ENCODE measurements around the gene R3HDM2. TPM values are rescaled to one million over a fixed set of nuclear protein-coding genes. Genes with fewer than 3 reads are reported as not detected.

Gene R3HDM2
- total and polyA plus RNA-seq, 7 experiments from 2014 or later = 13.7 to 145 (median 111) TPM

DNA sequence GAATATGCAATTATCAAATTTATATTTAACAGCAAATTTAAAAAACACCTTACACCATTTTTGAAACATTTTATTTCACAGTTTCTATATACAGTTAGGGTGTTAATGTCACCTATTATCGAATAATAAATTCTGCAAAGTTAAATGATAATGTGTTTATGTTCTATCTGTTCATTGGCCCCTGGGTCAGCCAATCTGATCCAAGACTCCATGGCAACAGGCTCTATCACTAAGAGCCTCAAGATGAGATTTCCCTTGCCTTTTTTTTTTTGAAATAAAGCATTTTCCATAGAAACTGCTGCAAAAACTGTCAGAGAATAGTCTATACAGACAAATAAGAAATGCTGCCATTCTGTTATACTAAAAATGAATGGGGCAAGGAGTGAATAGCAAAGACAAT, 96.6 kb downstream of the R3HDM2 start:
- no peak overlapping the region for H3K4me3 ChIP-seq (ENCODE audit: low read length)
- H3K27ac ChIP-seq (ENCODE audit: low read depth, low read length) = no peak overlapping the region
- ChIA-PET POLR2A (no interaction called here), CTCF (no interaction called here)
- DNase-seq (no peak), ATAC-seq (no peak)
- peaks cover 0 to 5% (median 0%) of the 10 kb centered on the region in 3 experiments for H3K36me3 ChIP-seq (ENCODE audit: control insufficient read depth in 2 of 3, insufficient read depth in 3 of 3, low read length in 3 of 3)
- Mint-ChIP-seq H3K27me3 (no peaks in the 10 kb centered on the region), H3K9me3 (peaks cover 0 to 5% (median 0%) of the 10 kb centered on the region in 11 donors), H3K4me1 (peaks cover 0 to 9% (median 4%) of the 10 kb centered on the region in 7 donors), H3K27ac (no peak overlapping the region), H3K36me3 (peaks cover 8 to 45% (median 29%) of the 10 kb centered on the region in 5 donors), H3K4me3 (no peak overlapping the region)
- intact Hi-C loops (cut with micrococcal nuclease) = no loop called here
- H3K4me1 ChIP-seq (ENCODE audit: control insufficient read depth in 2 of 2, insufficient read depth in 2 of 2, low read length in 2 of 2) = no peaks in the 10 kb centered on the region
- H3K9me3 ChIP-seq (ENCODE audit: control insufficient read depth in 2 of 3, low read length in 3 of 3) = no peaks in the 10 kb centered on the region
- H3K27me3 ChIP-seq (ENCODE audit: control insufficient read depth in 2 of 2, insufficient read depth in 2 of 2, low read length in 2 of 2) = no peaks in the 10 kb centered on the region

DNA sequence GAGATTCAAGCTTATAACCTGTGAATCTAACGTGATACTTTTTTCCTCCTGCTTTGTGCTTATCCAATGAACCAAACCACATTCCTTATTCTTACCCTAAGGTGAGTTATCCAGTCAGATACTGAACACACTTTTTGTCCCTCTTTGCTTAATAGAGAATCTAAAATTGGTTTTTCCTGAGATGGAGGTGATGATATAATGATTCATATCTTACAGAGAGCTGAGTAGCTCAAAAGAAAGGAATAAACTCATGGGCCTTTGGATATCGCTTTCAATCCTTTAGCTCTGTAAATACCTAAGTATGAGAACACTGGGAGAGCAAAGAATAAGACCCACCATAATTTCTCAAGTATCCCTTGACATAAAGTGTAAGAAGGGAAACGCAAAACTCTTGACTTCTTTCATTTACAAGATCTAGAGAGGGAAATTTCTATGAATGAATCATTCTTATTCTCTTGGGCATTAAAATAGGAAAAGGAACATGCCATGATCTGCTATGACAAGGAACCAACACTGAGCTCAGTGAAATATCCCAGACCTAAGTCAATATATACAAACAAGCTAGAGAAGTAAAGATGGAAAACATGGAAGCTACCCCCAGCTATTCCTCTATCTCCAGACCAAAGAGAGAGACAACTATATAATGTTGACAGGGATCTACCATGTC, 98.1 kb downstream of the R3HDM2 start:
- Mint-ChIP-seq H3K27me3 (no peaks in the 10 kb centered on the region), H3K27ac (peak overlapping the region in 2 of 9 donors; percentile 3 to 11), H3K4me3 (no peak overlapping the region), H3K9me3 (peaks cover 0 to 5% (median 0%) of the 10 kb centered on the region in 11 donors), H3K4me1 (peaks cover 0 to 9% (median 4%) of the 10 kb centered on the region in 7 donors), H3K36me3 (peaks cover 8 to 40% (median 25%) of the 10 kb centered on the region in 5 donors)
- intact Hi-C loops (cut with micrococcal nuclease) = no loop called here
- CTCF ChIA-PET = interaction anchor here (0.7 to 1.0 kb wide), 2 partner anchors 9 to 239 kb away, joined by 3 read pairs; no protein-coding TSS in a partner anchor
- Histone ChIP-seq H3K27ac (ENCODE audit: low read depth, low read length) (no peak overlapping the region), H3K4me3 (ENCODE audit: low read length) (no peak overlapping the region), H3K4me1 (ENCODE audit: control insufficient read depth in 2 of 2, insufficient read depth in 2 of 2, low read length in 2 of 2) (no peaks in the 10 kb centered on the region), H3K36me3 (ENCODE audit: control insufficient read depth in 2 of 3, insufficient read depth in 3 of 3, low read length in 3 of 3) (peaks cover 0 to 7% (median 0%) of the 10 kb centered on the region in 3 experiments), H3K9me3 (ENCODE audit: control insufficient read depth in 2 of 3, low read length in 3 of 3) (no peaks in the 10 kb centered on the region), H3K27me3 (ENCODE audit: control insufficient read depth in 2 of 2, insufficient read depth in 2 of 2, low read length in 2 of 2) (no peaks in the 10 kb centered on the region)
- DNase-seq (no peak), ATAC-seq (no peak)
- POLR2A ChIA-PET = interaction anchor here (1.7 kb wide), 1 partner anchor 97 kb away, joined by 3 read pairs; no protein-coding TSS in a partner anchor

DNA sequence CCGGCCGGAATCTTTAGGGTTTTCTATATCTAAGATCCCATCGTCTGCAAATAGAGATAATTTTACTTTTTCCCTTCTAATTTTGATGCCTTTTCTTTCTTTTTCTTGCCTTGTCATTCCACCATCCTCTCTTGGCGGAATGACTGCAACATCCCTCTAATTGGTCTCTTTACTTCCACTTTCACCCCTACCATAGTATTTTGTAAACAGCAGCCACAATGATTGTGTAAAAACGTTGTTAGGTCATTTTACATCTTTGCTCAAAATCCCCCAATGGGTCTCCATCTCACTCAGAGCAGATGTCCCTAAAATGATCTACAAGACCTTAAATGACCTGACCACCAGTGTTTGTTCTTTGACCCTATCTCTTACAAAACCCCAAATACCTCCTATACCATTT, 99.9 kb downstream of the R3HDM2 start:
- Histone ChIP-seq H3K36me3 (ENCODE audit: control insufficient read depth in 2 of 3, insufficient read depth in 3 of 3, low read length in 3 of 3) (peaks cover 0 to 7% (median 0%) of the 10 kb centered on the region in 3 experiments), H3K27ac (ENCODE audit: low read depth, low read length) (no peak overlapping the region), H3K27me3 (ENCODE audit: control insufficient read depth in 2 of 2, insufficient read depth in 2 of 2, low read length in 2 of 2) (no peaks in the 10 kb centered on the region), H3K4me3 (ENCODE audit: low read length) (no peak overlapping the region), H3K4me1 (ENCODE audit: control insufficient read depth in 2 of 2, insufficient read depth in 2 of 2, low read length in 2 of 2) (no peaks in the 10 kb centered on the region), H3K9me3 (ENCODE audit: control insufficient read depth in 2 of 3, low read length in 3 of 3) (no peaks in the 10 kb centered on the region)
- no peak for DNase-seq
- H3K9me3 Mint-ChIP-seq = peaks cover 0 to 2% (median 0%) of the 10 kb centered on the region in 11 donors
- H3K27ac Mint-ChIP-seq = no peak overlapping the region
- intact Hi-C loops (cut with micrococcal nuclease) = no loop called here
- no peaks in the 10 kb centered on the region for H3K27me3 Mint-ChIP-seq
- ChIA-PET POLR2A (no interaction called here), CTCF (no interaction called here)
- no peak overlapping the region for H3K4me3 Mint-ChIP-seq
- peak; percentile 67 for ATAC-seq
- H3K4me1 Mint-ChIP-seq = peaks cover 0 to 11% (median 8%) of the 10 kb centered on the region in 7 donors
- peaks cover 11 to 37% (median 18%) of the 10 kb centered on the region in 5 donors for H3K36me3 Mint-ChIP-seq

DNA sequence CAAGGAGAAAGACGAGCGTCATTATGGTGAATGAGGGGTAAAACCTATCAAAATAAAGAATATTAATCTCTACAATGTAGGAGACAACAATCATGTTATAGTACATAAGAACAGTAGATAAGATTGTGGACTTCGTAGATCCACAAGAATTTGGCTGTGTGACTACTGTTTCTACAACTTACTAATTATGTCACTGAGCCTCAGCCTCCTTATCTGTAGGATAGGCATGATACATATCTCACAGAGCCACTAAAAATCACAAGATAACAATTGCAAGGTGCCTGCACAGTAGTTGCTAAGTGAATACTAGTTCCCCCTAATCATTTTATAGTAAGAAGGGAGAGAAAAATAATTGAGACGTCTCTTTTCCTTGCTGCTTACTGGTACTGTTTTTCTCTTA, 101.6 kb downstream of the R3HDM2 start:
- no peaks in the 10 kb centered on the region for H3K27me3 ChIP-seq (ENCODE audit: control insufficient read depth in 2 of 2, insufficient read depth in 2 of 2, low read length in 2 of 2)
- no peak for ATAC-seq

DNA sequence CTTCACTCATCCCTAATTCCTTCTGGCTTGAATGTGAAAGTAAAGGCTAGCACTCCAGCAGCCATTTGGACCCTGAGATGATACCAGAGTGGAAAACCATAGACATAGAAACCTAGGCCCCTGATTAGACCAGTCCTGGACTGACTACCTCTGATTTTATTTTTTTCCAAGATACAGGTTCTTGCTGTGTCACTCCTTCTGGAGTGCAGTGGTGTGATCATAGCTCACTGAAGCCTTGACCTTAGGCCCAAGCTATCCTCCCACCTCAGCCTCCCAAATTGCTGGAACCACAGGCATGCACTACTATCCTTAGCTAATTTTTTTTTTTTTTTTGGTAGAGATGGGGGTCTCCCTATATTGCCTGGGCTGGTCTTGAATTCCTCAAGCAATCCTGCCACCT, 105.4 kb downstream of the R3HDM2 start:
- peaks cover 0 to 2% (median 0%) of the 10 kb centered on the region in 11 donors for H3K9me3 Mint-ChIP-seq
- no peaks in the 10 kb centered on the region for H3K27me3 Mint-ChIP-seq
- no peak overlapping the region for H3K4me3 Mint-ChIP-seq
- ChIA-PET POLR2A (no interaction called here), CTCF (interaction anchor here (0.6 kb wide), 1 partner anchor 175 kb away, joined by 3 read pairs; no protein-coding TSS in a partner anchor)
- Histone ChIP-seq H3K27me3 (ENCODE audit: control insufficient read depth in 2 of 2, insufficient read depth in 2 of 2, low read length in 2 of 2) (no peaks in the 10 kb centered on the region), H3K4me1 (ENCODE audit: control insufficient read depth in 2 of 2, insufficient read depth in 2 of 2, low read length in 2 of 2) (no peaks in the 10 kb centered on the region), H3K36me3 (ENCODE audit: control insufficient read depth in 2 of 3, insufficient read depth in 3 of 3, low read length in 3 of 3) (peaks cover 0 to 3% (median 0%) of the 10 kb centered on the region in 3 experiments), H3K4me3 (ENCODE audit: low read length) (no peak overlapping the region), H3K27ac (ENCODE audit: low read depth, low read length) (no peak overlapping the region), H3K9me3 (ENCODE audit: control insufficient read depth in 2 of 3, low read length in 3 of 3) (no peaks in the 10 kb centered on the region)
- H3K4me1 Mint-ChIP-seq = peaks cover 0 to 12% (median 3%) of the 10 kb centered on the region in 7 donors
- no peak for ATAC-seq
- H3K27ac Mint-ChIP-seq = no peak overlapping the region
- DNase-seq = no peak
- intact Hi-C loops (cut with micrococcal nuclease) = no loop called here
- H3K36me3 Mint-ChIP-seq = peaks cover 4 to 34% (median 11%) of the 10 kb centered on the region in 5 donors

More for the DNA sequence above, 101.6 kb downstream of the R3HDM2 start:
- H3K4me1 Mint-ChIP-seq = peaks cover 3 to 13% (median 9%) of the 10 kb centered on the region in 7 donors
- intact Hi-C loops (cut with micrococcal nuclease) = no loop called here
- no peak overlapping the region for H3K27ac ChIP-seq (ENCODE audit: low read depth, low read length)
- CTCF ChIA-PET = no interaction called here
- no peak overlapping the region for H3K27ac Mint-ChIP-seq
- H3K4me1 ChIP-seq (ENCODE audit: control insufficient read depth in 2 of 2, insufficient read depth in 2 of 2, low read length in 2 of 2) = no peaks in the 10 kb centered on the region
- H3K9me3 ChIP-seq (ENCODE audit: control insufficient read depth in 2 of 3, low read length in 3 of 3) = no peaks in the 10 kb centered on the region
- H3K36me3 ChIP-seq (ENCODE audit: control insufficient read depth in 2 of 3, insufficient read depth in 3 of 3, low read length in 3 of 3) = peaks cover 0 to 7% (median 0%) of the 10 kb centered on the region in 3 experiments
- H3K27me3 Mint-ChIP-seq = no peaks in the 10 kb centered on the region
- POLR2A ChIA-PET = no interaction called here
- no peak overlapping the region for H3K4me3 Mint-ChIP-seq
- DNase-seq = no peak
- H3K36me3 Mint-ChIP-seq = peaks cover 12 to 38% (median 19%) of the 10 kb centered on the region in 5 donors
- H3K4me3 ChIP-seq (ENCODE audit: low read length) = no peak overlapping the region
- H3K9me3 Mint-ChIP-seq = peaks cover 0 to 2% (median 0%) of the 10 kb centered on the region in 11 donors

DNA sequence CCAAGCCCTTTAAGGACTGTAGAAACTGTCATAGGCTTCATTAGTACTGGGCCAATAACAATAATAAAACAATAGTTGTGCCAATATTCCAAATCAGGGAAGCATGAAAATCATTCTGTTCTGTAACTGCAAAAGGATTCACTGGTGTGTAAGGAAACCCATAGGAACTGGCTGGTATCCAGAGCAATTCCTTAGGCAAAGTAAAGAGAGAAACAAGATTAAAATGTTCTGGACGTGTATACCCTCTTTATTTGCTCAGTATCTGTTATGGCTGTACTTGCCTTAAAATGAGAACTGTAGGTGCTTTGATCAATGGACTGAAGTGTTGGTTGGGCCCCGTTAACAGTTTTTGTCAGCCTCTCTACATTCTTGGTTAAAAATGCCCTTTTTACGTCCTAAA, 107.4 kb downstream of the R3HDM2 start:
- peaks cover 0 to 12% (median 4%) of the 10 kb centered on the region in 7 donors for H3K4me1 Mint-ChIP-seq
- ChIA-PET CTCF (no interaction called here), POLR2A (no interaction called here)
- no peak for DNase-seq
- H3K27me3 ChIP-seq (ENCODE audit: control insufficient read depth in 2 of 2, insufficient read depth in 2 of 2, low read length in 2 of 2) = no peaks in the 10 kb centered on the region
- H3K27ac Mint-ChIP-seq = no peak overlapping the region
- H3K36me3 Mint-ChIP-seq = peaks cover 4 to 25% (median 11%) of the 10 kb centered on the region in 5 donors
- no peaks in the 10 kb centered on the region for H3K9me3 ChIP-seq (ENCODE audit: control insufficient read depth in 2 of 3, low read length in 3 of 3)
- intact Hi-C loops (cut with micrococcal nuclease) = no loop called here
- H3K36me3 ChIP-seq (ENCODE audit: control insufficient read depth in 2 of 3, insufficient read depth in 3 of 3, low read length in 3 of 3) = no peaks in the 10 kb centered on the region
- H3K9me3 Mint-ChIP-seq = peaks cover 0 to 2% (median 0%) of the 10 kb centered on the region in 11 donors
- no peaks in the 10 kb centered on the region for H3K4me1 ChIP-seq (ENCODE audit: control insufficient read depth in 2 of 2, insufficient read depth in 2 of 2, low read length in 2 of 2)
- H3K27ac ChIP-seq (ENCODE audit: low read depth, low read length) = no peak overlapping the region
- no peak overlapping the region for H3K4me3 ChIP-seq (ENCODE audit: low read length)
- no peaks in the 10 kb centered on the region for H3K27me3 Mint-ChIP-seq
- no peak for ATAC-seq
- H3K4me3 Mint-ChIP-seq = no peak overlapping the region

Data from naive thymus-derived CD4-positive, alpha-beta T cell (primary cell).